Activated CD8-positive, alpha-beta memory T cell treated with anti-CD3 and anti-CD28 coated beads, Interleukin-2, amount 50 U/mL, for 1 hour (primary cell): ENCODE measurements around the gene SLC66A2.
"Not testable (repeated sequence)": the region's sequence is repeated elsewhere in the genome, so short reads cannot be mapped to it uniquely, and the experiment has no call there.

Experiments used
- DNase-seq: peaks from one replicate; pipeline ENCODE4 v3.0.0-alpha.2; 2020; ENCODE audit errors: extremely low read depth

Gene SLC66A2

GRCh38 chr18:79881695-79882094, 69.8 kb downstream of the SLC66A2 start:
- no peak for DNase-seq

GRCh38 chr18:79879566-79879965, 71.9 kb downstream of the SLC66A2 start:
- DNase-seq: no peak

GRCh38 chr18:79878741-79879378, 72.6 kb downstream of the SLC66A2 start:
- DNase-seq: no peak

GRCh38 chr18:79878246-79878645, 73.2 kb downstream of the SLC66A2 start:
- not testable (repeated sequence) for DNase-seq

- no peak for DNase-seq
Measured at GRCh38 chr18:79877163-79878091, 74.0 kb downstream of the SLC66A2 start.

- DNase-seq: no peak
Measured at GRCh38 chr18:79876497-79876896, 75.0 kb downstream of the SLC66A2 start.

GRCh38 chr18:79875931-79876461, 75.5 kb downstream of the SLC66A2 start:
- no peak for DNase-seq

- DNase-seq: no peak
Measured at GRCh38 chr18:79875531-79875919, 75.9 kb downstream of the SLC66A2 start.

- DNase-seq: no peak
Measured at GRCh38 chr18:79874553-79875530, 76.6 kb downstream of the SLC66A2 start.

GRCh38 chr18:79873449-79874110, 77.9 kb downstream of the SLC66A2 start:
- no peak for DNase-seq

GRCh38 chr18:79872527-79873444, 78.7 kb downstream of the SLC66A2 start:
- DNase-seq: no peak

- no peak for DNase-seq
Measured at GRCh38 chr18:79871481-79872091, 79.9 kb downstream of the SLC66A2 start.

GRCh38 chr18:79871026-79871390, 80.4 kb downstream of the SLC66A2 start:
- no peak for DNase-seq

GRCh38 chr18:79870301-79871025, 81.0 kb downstream of the SLC66A2 start:
- DNase-seq: no peak

- DNase-seq: no peak
Measured at GRCh38 chr18:79869591-79870300, 81.7 kb downstream of the SLC66A2 start.

GRCh38 chr18:79868811-79869541, 82.5 kb downstream of the SLC66A2 start:
- no peak for DNase-seq

GRCh38 chr18:79868168-79868784, 83.2 kb downstream of the SLC66A2 start:
- no peak for DNase-seq
